NOMO-1 treated with DMSO at 0.1 percent for 48 hours (cell line): ENCODE measurements around the gene KRT82.

Experiments used
- DNase-seq: peaks from one replicate; lab custom pipeline; 2025; ENCODE audit not compliant: unreplicated experiment; lab: John Stamatoyannopoulos, UW

KRT82 gene

DNA sequence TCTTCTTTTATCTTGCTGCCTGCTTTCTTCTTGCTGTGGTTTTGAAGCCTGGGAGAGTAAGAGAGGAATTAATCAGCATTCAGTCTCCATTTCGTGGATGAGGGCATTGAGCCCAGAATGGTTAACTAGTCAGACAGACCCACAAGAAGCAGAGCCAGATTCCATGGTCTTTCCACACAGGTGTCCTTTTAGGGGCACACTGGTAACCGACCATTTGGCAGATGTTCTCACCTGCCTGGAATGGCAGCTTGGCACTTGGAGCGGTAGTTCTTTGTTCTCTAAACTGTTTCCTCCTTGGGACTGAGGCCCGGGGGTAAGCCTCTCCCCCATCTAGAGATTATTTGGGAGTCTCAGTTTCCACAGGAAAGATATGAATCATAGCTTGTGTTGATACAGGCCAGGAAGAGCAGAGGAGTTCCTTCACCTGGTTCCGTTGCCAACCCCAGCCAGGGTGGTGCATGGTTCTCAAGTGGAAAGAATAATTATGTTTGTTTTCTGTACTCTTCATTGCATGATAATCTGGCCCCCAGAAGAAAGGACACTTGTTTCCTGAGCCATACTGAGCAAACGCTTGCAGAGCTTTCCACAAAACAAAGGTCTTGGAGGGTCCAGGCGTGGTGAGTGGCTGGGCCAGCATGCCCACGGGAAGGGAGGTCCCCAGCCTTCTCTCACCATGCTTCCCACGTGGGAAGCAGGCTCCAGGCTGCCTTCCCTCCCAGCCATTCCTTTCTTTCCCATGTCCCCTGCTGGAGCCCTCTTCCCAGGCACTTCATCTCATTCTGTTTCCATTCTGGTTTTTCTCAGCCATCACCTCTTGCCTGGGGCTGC lies 30.1 kb upstream of the KRT82 start:
- DNase-seq, result no peak

DNA sequence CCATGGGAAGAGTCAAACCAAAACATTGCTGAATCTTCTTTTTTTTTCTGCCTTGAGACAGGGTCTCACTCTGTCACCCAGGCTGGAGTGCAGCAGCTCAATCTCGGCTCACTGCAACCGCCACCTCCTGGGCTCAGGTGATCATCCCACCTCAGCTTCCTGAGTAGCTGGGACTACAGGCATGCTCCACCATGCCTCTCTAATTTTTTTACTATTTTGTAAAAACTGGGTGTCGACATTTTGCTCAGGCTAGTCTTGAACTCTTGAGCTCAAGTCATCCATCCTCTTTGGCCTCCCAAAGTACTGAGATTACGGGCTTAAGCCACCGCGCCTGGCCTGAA lies 29.5 kb upstream of the KRT82 start:
- no peak for DNase-seq

DNA sequence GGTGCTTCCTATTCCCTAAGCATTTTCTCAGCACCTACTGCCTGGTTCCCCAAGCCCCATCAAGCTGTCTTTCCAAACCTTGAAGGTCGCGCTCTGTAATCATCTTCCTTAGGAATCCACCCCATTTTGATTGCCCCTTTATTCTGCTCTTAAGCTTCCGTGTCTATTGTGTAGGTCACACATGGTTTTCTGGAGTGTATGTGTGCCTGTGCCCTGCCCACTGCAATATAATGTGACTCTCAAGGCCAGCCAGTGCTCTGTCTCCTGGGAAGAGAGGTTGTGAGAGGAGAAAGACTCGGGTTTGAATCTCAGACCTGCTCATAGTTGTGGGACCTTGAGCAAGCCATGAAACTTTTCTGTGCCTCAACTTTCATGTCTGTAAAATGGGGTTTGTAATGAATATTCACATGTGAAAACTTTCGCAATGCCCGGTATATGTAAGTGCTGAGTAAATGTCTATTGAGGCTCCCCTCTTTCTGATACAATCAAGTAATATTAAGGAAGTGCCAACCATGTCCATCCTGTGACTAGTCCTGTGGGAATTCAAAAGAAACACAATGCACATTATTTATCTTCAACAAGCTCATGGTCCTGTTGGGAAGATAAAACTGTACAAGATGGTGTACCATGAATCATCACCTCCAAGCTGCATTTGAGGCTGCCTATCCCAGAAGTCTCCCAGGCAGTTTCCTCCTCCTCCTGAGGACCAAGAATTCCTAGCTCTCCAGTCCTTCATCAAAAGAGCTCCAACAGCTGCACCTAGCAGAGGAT lies 28.8 kb upstream of the KRT82 start:
- DNase-seq, result no peak

DNA sequence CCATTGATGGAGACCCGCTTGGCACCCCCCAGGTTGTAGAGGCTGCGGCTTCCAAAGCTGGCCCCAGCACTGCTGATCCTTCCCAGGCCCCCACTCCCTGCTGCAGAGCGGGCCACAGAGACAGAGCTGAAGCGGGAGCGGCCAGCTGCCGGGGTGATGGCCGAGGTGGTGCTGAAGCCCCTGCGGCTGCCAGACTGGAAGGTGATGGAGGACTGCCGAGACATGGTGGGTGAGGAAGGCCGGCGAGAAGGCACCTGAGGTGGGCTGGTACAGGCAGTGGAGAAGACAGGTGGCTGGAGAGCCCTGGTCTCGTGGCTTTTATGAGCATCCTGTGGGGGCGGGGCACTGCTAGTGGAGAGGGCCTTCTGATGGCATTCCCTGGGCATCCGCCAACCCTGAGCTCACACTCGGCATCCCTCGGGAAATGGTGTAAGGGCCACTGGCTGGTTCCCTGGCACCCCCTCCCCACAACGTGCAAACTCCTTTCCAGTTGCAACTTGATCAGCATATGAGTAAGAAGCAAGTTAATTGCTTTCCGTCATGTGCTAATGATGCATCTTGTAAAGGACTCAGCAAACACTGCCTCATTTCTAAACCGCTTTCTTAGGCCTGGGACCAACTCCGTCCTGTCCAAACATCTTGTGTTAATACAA lies 28.1 kb upstream of the KRT82 start, which contains the start of gene KRT75:
Gene KRT75 (minus strand): TSS at position 291 of the 653 bp plus-strand sequence. CDS start 67 bp downstream, at position 224.
- no peak for DNase-seq

DNA sequence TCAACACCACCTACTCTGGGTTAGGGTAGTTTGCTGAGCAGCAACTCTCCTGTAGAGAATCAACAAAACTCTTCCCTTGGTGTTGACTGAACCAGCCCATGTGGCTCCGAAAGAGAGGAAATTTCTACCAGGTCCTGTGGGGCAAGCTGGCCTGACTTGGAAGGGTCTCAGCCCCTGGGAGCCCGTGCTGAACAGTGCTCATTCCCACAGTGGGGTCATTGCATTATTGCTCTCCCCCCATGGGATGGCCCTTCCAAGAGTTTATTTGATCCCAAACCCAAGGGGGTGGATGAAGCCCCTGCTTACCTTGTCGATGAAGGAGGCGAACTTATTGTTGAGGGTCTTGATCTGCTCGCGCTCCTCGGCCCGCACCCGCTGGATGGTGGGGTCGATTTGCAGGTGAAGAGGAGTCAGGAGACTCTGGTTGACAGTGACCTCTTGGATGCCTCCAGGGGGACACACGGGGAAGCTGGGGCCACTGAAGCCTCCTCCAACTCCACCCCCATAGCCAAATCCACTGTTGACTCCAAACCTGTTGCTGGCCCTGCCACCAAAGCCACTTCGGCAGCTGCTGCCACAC lies 27.5 kb upstream of the KRT82 start:
- no peak for DNase-seq

DNA sequence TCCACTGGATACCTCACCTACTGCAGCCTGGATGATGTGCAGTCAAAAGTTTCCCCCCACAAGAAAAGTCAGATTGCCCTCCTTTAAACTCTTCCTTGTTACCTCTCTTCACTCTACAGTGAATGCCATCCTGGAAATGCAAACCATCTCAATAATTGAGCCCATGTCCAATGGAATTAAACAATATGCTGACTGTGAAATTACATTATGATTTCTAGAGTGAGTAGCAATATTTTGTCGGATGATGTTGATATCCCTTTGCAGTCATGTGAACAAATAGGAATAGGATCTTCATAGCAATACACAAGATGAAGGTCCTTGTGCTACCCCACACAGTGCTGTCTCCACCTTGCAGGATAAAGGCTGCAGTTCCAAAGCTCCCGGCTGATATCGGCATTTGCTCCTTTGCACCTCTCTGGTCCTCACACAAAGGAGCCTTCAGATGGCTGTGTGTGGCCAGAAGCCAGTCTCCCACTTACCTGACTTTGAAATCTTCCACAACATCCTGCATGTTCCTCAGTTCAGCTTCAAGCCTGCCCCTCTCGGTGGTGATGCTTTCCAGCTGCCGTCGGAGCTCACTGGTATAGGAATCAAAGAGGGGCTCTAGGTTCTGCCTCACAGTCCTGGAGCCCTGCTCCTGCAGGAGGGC lies 26.5 kb upstream of the KRT82 start:
- no peak for DNase-seq

DNA sequence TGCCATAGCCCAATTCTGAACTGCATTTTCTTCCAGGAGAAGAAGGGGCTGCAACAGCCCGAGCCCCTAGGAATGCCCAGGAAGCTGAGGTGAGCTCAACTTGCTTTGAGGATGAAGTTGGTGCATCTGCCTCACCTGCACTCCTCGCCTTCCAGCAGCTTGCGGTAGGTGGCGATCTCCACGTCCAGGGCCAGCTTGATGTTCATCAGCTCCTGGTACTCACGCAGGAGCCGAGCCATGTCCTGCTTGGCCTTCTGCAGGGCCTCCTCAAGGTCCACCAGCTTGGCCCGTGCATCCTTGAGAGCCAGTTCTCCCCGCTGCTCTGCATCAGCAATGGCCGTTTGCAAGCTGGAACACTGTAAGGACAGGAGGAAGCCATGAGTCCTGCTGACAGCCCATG lies 22.0 kb upstream of the KRT82 start:
- no peak for DNase-seq

DNA sequence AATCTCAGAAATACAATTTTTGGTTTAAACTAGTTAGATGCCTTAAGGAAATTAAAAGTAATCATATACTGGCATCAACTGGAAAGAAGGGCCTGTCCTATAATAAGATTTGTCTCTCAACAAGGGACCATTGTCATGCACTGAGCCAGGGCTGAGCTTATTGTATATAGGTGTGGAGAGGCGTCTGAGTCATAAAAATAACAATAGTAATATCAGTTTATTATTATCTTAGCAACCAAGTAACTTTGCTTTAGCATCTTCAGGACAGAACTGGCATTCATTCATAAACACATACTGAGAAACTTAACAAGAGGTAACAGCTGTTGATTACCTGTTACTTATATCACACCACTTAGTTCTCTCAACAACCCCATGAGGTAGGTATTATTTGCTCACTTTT lies 20.9 kb upstream of the KRT82 start:
- DNase-seq, result no peak

DNA sequence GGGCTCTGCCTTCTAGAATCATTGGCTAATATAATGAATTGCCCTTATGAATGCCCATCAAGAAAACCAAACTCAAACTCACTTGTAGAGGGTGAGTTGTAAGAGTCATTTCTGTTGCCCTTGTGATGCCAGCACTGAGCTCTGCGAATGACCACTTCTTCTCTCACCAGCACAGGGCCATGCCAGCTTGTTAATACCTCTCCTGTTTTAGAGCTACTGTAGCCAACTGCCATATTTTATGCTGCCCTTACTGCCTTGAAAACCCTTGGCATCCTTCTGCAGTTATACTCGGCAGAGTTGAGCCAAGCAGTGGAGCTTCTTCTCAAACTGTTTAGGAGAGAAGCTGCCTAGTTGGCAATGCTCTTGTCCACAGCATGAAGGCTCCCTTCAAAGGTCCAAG lies 19.9 kb upstream of the KRT82 start:
- no peak for DNase-seq

DNA sequence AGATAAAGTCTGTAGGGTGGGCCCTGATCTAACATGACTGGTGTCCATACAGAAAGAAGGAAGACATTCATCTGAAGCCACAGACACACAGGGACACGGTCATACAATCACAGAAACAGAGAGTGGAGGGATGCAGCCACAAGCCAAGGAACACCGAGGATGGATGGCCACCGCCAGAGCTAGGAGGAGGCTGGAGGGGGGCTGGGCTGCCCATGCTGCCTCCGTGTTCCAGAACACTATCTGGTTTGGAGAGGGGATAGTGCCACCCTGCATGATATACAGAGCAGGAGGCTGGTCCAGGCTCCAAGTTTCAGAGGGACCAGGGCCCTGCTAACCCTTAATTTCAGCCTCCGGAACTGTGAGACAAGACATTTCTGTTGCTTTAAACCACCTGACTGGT lies 19.3 kb upstream of the KRT82 start:
- no peak for DNase-seq

DNA sequence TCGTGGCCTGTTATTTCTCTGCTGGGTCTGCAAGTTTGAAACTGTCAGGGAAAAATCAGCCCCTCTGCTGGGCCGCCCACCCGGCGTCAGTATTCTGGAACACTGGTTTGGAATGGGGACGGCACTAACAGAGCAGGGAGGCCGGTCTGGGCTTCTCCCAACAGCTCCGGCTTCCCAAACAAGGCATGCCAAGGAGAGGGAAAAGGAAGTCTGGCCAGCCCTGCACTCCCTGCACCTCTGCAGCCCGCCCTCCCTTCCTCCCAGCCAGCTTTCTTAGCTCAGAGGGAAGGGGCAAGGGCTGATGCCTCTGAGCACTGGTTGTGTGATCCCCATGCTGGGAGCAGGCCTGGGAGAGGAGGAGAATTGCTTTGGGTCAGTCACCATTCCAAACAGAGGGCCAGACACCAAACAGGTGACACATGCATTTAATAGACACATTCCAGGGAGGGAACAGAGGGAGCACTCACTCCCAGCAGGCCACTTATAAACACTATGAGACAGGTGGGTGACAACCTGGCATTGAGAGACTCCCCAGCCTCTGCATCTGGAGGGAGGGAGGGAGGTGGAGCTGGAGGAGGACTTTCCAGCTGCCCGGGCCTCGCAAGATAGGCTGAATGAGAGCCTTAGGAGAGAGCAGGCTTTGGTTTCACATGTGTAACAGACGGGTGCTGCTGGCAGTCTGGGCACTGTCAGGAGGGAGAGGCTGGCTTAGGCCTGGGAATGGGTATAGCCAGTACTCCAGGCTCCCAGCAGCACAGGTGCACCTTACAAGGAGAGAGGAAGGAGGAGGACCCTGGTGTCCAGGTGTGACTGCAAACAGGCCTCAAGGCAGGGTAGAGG lies 17.7 kb upstream of the KRT82 start:
- DNase-seq, result no peak

DNA sequence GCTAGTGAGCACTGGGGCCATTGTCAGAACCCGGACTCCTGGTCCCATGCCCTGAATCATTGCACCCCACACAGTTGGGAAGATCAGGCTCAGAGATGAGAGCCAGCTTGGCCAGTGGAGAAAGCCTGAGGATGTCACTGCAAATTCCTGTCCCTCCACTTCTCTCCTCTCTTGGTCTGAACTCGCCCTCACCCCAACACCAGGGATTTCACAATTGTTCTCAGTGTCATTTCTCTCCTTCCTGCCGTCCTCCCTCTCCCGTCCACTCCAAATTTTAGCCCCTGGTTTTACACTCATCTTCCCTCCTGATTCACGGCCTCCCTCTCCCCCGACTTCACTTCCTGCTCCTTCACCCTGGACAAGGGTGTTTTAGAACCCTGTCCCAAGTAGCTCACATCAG lies 16.9 kb upstream of the KRT82 start:
- DNase-seq, result no peak

DNA sequence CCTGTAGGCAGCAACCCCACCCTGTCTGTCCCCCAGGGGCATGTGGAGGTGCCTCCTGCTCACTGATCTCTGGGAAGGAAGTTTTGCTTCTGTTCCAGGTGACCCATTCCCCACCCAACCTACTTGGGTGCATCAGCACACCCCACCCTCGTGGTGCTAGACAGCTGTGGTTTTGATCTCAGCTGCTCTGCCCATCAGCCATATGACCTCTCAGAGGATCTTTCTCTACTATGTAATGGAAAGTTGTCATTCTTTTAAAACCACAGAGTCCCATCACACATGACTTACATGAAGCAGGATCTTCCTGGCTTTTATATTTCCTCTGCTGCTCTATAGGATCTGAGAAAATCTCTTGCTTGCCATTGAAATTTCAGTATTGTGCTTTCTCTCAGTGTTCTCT lies 13.5 kb upstream of the KRT82 start:
- no peak for DNase-seq

DNA sequence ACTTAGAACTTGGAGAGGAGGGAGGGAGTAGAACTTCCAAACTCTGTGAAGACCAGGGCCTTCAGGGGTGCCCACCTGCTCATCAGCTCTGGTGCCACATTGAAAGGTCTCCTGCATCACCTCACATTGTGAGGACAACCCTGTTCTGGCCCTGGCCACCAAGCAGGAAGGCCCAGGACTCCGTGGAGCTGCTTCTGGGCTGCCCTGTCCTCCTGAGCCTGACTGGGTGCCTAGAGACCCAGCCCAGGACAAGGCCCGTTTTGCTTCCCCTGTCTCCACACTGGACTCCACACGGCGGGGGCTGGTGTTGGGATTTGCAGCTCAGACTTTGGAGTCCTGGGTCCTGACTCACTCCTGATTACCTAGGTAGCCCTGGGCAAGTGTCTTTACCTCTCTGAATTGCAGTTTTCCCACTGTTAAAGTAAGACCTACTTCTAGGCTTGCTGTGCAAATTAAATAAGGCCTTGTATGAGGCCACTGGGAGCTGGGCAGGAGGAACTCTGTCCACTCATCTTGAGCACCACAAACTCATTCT lies 12.5 kb upstream of the KRT82 start:
- DNase-seq, result no peak

DNA sequence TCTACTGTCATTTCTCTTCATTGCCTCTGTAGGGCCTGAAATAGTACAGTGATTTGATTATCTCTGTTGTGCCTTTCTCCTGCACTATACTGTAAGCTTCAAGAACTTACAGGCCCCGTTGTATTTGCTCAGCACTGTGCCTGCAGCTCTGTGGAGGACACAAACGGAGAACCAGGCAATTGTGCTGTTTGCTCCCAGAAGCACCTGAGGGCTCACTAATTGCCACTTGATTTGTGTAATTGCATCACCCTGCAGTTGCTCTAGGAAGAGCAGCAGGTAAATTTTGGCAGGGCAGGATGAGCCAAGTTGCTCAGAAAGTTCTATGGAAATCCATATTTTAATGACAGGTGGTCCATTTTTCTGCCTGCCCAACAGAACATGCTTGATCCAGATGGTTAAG lies 11.6 kb upstream of the KRT82 start:
- DNase-seq, result no peak

DNA sequence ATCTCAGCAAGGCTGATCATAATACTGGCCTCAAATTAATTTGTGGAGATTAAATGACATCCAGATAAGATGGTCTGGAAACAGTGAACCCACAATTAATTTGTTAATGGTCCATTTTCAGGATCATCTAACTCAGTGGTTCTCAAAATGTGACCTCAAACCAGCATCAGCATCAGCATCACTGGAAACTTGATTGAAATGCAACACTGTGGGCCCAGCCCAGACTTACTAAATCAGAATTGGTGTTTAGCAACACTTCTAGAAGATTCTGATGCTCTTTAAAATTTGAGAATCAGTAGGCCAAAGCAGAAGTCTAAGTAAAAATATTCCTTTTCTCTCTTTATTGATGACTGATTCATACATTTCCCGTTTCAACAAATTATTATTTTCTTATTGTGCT lies 10.7 kb upstream of the KRT82 start:
- DNase-seq, result no peak

DNA sequence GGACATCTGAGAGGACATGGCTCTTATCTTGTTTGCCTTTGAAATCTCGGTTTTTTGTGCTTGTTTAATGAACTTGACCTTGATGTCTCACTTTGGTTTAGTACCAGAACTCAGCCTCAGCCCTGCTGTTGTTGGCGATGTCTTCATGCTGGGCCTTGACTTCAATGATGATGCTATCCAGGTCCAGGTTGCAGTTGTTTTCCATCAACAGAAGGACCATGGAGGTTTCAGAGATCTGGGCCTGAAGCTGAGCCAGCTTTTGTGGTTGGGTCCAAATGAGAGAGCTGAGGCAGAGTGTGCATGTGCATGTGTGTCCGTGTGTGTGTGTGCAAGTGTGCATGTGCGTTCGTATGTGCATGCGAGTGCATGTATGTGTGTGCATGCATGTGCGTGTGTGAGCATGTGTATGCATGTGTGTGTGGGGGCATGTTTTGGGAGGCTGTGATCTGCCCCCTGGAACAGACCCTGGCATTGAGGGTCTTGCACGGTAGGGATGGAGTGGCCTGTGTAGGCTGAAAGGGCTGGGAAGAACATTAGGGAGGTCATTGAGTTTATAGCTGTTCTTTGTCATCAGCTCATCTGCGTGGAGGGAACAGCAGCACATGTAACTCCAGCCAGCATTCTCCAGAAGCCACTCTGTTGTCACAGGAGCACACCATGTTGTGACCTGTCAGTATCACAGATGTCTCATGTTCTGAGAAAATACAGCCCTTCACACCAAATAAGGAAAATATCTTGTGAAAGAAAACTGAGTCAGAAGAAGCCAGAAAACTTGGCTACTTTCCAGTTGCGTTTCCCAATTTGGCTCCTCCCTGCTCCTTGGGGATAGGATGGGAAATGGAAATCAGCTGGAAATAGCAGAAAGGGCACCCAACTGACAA lies 10.0 kb upstream of the KRT82 start:
- no peak for DNase-seq

DNA sequence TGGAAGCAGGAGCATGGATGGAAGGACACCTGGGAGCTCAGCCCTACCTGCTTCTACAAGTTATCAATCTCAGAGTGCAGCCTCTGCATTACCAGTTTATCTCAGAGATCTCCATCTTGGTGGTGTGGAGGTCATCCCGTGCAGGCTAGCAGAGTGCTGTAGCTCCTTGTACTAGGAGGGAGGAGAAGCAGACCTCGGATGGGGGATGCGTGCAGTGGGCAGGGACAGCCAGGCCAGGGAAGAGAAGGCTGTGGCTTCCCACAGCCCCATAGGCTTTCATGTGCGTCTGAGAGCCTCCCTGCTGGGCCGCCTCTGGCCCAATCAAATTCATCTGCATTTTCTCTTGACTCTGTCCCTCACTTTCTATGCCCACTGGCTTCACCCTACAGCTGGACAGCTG lies 8.8 kb upstream of the KRT82 start:
- no peak for DNase-seq

DNA sequence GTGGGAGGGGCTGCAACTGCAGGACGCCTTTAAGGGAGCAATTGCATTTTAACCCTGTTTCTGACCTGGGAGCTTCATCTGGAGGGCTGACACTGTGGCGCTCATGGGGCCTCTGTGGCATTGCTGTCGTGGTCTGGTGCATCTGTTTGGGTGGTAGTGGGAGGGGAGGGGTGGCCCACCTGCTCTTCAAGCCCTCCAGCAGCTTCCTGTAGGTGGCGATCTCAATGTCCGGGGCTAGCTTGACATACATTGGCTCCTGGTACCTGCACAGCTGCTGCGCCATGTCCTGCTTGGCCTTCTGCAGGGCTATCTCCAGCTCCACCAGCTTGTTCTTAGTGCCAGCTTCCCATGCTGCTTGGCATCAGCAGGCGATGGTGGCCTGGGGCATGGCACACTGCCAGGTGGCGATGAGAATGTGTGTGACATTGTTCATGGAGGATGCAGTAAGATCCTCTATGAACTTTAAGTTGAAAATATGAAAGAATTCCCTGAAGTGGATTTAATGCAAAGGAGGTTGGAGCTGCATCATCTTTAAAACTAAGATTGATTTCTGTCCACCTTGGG lies 7.7 kb upstream of the KRT82 start:
- no peak for DNase-seq
